Activated CD8-positive, alpha-beta memory T cell treated with anti-CD3 and anti-CD28 coated beads, Interleukin-2, amount 50 U/mL, for 48 hours (primary cell): ENCODE measurements around the gene FANCB.

Experiments
- DNase-seq: peaks from one replicate; pipeline ENCODE4 v3.0.0-alpha.2; 2020

Gene FANCB

DNA sequence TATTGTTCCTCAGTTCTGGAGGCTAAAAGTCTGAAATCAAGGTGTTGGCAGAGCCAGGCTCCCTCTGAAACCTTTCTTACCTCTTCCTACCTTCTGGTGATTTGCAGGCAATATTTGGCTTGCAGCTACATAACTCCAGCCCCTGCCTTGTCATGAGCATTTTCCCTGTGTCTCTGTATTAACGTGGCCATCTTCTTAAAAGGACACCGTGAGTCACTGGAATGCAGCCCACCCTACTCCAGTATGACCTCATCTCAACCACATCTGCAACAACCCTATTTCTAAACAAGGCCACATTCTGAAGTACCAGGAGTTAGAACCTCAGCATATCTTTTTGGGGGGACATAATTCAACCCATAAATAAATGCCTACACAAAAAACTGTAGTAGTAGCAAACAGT lies 40.7 kb downstream of the FANCB start:
- DNase-seq: no peak

DNA sequence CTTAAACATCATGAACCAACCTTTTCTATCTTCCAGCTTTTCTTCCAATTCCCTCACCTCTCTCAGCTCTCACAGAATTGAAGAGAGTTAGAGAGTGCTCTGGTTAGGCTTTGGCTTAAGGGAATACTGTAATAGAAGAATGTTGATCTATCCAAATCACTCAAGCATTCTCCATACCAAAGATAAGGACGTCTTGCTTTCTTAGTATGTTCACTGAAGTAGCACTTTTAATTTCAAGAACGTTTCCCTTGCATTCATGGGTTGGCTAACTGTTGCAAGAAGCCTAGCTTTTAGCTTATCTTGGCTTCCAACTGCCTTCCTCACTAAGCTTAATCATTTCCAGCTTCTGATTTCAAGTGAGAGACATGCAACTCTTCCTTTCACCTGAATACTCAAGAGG lies 43.2 kb downstream of the FANCB start:
- no peak for DNase-seq

DNA sequence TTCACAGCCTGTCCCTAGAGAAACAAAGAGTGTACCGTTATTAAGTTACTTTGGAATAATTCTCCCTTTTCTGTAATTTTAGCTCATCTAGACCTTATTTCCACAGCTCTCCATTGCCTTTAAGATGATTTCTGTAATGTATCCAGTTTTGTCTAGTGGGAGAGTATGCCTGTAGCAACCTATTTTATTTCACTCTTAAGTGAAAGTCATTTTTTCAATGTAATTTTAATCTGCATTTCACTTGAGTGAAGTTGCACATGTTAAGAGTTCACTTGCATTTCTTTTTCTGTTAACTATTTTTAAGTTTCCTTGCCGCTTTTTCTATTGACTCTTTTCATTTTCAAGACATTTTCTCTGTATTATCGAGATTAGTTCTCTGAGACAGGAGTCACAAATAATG lies 46.5 kb downstream of the FANCB start:
- DNase-seq: no peak

DNA sequence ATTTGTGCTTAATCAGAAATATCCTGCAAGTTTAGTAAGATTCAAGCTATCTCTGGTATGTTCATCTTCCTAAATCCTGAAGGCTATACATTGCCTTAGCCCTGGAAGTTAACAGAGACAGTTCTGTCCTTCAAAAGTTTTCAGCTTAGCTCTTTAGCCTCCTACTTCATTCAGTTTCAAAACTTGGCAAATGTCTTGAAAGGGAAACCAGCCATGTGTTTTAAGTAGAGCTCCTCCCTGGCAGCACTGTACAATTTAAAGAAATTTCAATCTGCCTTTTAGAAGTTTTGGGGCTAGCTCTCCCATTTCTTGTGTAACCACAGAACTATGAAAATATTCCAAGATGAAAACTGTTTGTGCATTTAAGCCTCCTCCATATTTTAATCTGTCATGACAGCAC lies 47.0 kb downstream of the FANCB start:
- DNase-seq: no peak

DNA sequence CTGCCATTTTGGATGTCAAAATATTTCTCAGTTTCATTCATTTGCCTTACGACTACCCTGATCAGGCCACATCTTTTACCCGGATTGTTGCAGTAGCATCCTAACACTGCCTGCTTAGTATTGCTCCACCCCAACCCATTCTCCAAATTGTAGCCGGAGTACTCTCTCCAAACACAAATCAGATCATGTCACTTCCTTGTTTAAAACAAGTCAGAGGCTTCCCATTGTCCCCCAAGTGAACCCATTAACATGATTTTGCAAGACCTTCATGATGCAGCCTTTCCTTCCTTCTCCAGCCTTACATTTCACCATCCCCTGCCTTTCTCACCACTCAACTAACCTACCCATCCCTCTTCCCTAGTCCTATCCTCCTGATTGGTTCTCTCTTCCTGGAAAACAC lies 53.1 kb downstream of the FANCB start:
- DNase-seq: no peak

DNA sequence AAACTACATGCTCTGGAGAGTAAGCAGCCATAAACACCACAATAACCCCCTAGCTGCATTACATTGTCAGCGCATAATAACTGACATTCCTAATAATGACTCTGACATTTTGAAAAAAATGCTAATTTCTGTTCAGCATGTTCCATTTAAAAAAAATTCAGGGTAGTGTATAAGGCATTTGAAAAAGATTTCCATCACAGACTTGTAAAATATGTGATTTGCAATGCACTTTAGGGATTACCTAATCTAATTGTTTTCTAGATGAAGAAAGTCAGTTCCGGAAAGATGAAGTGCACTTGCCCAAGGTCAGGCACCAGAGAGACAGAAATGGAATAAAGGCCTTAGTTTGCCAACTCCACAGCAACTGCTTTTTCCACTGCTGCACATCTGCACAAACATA lies 55.3 kb downstream of the FANCB start:
- no peak for DNase-seq

DNA sequence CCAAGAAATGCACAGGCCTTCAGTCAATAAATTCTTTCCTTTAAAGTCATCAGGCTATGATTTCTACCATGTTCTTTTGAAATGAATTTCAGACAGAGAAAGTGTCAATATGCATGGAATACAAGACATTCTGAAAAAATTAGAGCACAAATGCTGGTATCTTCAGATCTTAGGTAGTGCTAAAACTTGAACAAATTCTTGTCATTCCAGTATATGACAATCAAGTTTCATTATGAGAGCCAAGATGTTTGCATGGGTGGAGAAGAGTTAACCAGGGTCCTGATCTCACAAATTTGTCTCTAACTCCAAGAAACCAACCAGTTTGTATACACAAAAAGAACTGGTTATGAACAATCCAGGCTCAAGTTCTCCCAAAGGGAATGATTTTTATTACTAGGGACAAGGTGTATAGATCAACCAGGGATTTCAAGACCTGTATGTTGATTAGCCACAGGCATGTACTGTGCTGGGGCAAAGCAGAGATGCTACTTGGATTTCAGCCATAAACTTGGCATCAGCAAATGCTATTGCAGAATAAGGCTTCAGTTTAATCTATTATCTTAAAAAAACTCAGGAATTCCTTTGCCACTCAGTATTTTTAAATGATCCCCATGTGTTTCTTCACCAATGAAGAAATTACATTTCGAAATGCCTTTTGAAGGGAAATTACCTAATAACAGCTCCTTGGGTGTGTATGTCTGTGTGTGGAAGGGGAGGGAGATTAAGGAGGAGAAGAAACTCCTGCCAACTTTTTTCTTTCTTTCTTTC lies 69.7 kb downstream of the FANCB start:
- no peak for DNase-seq

DNA sequence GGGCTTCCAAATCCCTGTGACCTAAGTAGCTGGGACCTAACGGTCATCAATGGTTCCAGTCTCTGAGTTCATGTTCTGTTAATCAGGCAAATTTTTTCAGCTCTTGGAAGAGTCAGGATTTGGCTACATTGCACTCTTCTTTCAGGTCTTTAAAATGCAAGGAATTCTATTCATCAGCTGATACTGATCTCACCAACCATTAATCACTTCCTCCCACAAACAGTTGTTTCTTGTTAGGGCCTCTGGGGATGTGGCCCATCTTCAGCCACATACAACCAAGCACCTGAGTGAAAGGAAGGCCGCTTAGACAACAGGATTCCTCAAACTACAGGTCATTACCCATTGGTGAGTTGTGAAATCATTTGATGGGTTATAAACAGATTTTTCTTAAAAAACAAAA lies 71.7 kb downstream of the FANCB start:
- no peak for DNase-seq

DNA sequence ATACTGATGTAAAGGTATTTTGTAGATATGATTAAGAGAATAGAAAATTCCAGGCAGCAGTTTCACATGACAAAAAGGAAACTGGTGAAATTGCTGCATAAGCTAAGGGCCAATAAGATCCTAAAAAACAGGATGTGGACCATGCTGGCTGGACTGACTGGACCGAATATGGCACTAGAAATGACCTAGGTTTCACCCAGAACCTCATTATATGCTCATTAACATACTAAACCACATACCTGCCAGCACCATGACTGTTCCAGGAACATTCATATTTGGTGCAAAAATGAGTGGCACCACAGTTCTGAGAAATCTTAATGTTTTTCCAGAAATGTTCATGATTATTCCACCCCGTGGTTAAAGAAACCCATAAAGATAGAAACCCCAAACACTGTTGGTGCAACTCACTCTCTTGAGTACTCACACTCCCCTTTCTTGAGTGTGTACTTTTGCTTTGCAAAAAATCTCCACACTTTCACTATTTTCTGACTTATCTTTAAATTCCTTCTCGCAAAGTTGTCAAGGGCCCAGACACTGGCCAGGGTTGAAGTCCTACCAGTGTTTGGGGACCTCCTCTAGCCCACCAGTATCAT lies 74.0 kb downstream of the FANCB start:
- DNase-seq: no peak
